ENCODE data around the gene PPIG.
"Not testable (repeated sequence)": the region's sequence is repeated elsewhere in the genome, so short reads cannot be mapped to it uniquely, and the experiment has no call there.

Gene PPIG

GRCh38 chr2:169663247-169663646 is 79.1 kb downstream of the PPIG start:
- DNase-seq (ENCODE audit: low spot score), result no peak

GRCh38 chr2:169664600-169664977 is 80.4 kb downstream of the PPIG start:
- no peak for DNase-seq (ENCODE audit: low spot score)

GRCh38 chr2:169664978-169665930 is 81.1 kb downstream of the PPIG start:
- DNase-seq (ENCODE audit: low spot score), result no peak

GRCh38 chr2:169667583-169667982 is 83.4 kb downstream of the PPIG start:
- DNase-seq (ENCODE audit: low spot score), result peak; percentile 71

- DNase-seq (ENCODE audit: low spot score), result no peak
Measured at GRCh38 chr2:169670215-169670651, 86.1 kb downstream of the PPIG start.

GRCh38 chr2:169670937-169671336 is 86.8 kb downstream of the PPIG start:
- no peak for DNase-seq (ENCODE audit: low spot score)

- no peak for DNase-seq (ENCODE audit: low spot score)
Measured at GRCh38 chr2:169672406-169672805, 88.3 kb downstream of the PPIG start.

- DNase-seq (ENCODE audit: low spot score), result no peak
Measured at GRCh38 chr2:169673106-169673505, 89.0 kb downstream of the PPIG start.

- no peak for DNase-seq (ENCODE audit: low spot score)
Measured at GRCh38 chr2:169673921-169674320, 89.8 kb downstream of the PPIG start.

GRCh38 chr2:169676357-169676756 is 92.2 kb downstream of the PPIG start:
- DNase-seq (ENCODE audit: low spot score), result no peak

- no peak for DNase-seq (ENCODE audit: low spot score)
Measured at GRCh38 chr2:169676850-169677249, 92.7 kb downstream of the PPIG start.

GRCh38 chr2:169683054-169683424 is 98.9 kb downstream of the PPIG start:
- no peak for DNase-seq (ENCODE audit: low spot score)

GRCh38 chr2:169683425-169684134 is 99.4 kb downstream of the PPIG start:
- no peak for DNase-seq (ENCODE audit: low spot score)

- no peak for DNase-seq (ENCODE audit: low spot score)
Measured at GRCh38 chr2:169684135-169684565, 100.0 kb downstream of the PPIG start.

GRCh38 chr2:169684712-169685111 is 100.6 kb downstream of the PPIG start:
- DNase-seq (ENCODE audit: low spot score), result not testable (repeated sequence)

- DNase-seq (ENCODE audit: low spot score), result not testable (repeated sequence)
Measured at GRCh38 chr2:169686825-169687224, 102.7 kb downstream of the PPIG start.

- DNase-seq (ENCODE audit: low spot score), result not testable (repeated sequence)
Measured at GRCh38 chr2:169687943-169688342, 103.8 kb downstream of the PPIG start.

GRCh38 chr2:169690958-169691357 is 106.8 kb downstream of the PPIG start:
- no peak for DNase-seq (ENCODE audit: low spot score)
